ENCODE data around the gene FOXK1. TPM values are rescaled to one million over a fixed set of nuclear protein-coding genes. Genes with fewer than 3 reads are reported as not detected.

Gene FOXK1
- total and polyA plus RNA-seq, 7 donors = 1.8 to 47.1 (median 17.1) TPM

GRCh38 chr7:4788627-4789189 is 106.6 kb downstream of the FOXK1 start:
- H3K4me3 ChIP-seq = no peak overlapping the region
- peaks cover 27 to 79% (median 52%) of the 10 kb centered on the region in 4 donors for H3K36me3 ChIP-seq
- peak; percentile 67 for DNase-seq
- 95 to 97% methylated on average over 27 of the region's 27 CpGs for WGBS, 2 donors
- TF ChIP-seq POLR2AphosphoS5 (IDR thresholded peaks at IDR 0.05) = no peak
- no peak for TF ChIP-seq EP300 (IDR thresholded peaks at IDR 0.05)
- TF ChIP-seq, protein P1, sequence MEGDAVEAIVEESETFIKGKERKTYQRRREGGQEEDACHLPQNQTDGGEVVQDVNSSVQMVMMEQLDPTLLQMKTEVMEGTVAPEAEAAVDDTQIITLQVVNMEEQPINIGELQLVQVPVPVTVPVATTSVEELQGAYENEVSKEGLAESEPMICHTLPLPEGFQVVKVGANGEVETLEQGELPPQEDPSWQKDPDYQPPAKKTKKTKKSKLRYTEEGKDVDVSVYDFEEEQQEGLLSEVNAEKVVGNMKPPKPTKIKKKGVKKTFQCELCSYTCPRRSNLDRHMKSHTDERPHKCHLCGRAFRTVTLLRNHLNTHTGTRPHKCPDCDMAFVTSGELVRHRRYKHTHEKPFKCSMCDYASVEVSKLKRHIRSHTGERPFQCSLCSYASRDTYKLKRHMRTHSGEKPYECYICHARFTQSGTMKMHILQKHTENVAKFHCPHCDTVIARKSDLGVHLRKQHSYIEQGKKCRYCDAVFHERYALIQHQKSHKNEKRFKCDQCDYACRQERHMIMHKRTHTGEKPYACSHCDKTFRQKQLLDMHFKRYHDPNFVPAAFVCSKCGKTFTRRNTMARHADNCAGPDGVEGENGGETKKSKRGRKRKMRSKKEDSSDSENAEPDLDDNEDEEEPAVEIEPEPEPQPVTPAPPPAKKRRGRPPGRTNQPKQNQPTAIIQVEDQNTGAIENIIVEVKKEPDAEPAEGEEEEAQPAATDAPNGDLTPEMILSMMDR (IDR thresholded peaks at IDR 0.05) = no peak
- TF ChIP-seq POLR2A (IDR thresholded peaks at IDR 0.05) = no peak
- intact Hi-C loops (cut with DNase I) = no loop called here
- H3K27me3 ChIP-seq = no peaks in the 10 kb centered on the region
- H3K9me3 ChIP-seq = no peaks in the 10 kb centered on the region
- H3K4me1 ChIP-seq = peaks cover 0 to 17% (median 12%) of the 10 kb centered on the region in 4 donors
- H3K27ac ChIP-seq = no peak overlapping the region

GRCh38 chr7:4789194-4790077 is 107.3 kb downstream of the FOXK1 start:
- H3K4me1 ChIP-seq = peaks cover 0 to 17% (median 12%) of the 10 kb centered on the region in 4 donors
- intact Hi-C loops (cut with DNase I) = no loop called here
- H3K27me3 ChIP-seq = no peaks in the 10 kb centered on the region
- H3K36me3 ChIP-seq = peaks cover 27 to 72% (median 48%) of the 10 kb centered on the region in 4 donors
- no peak for TF ChIP-seq POLR2AphosphoS5 (IDR thresholded peaks at IDR 0.05)
- TF ChIP-seq, protein P1 (IDR thresholded peaks at IDR 0.05) = no peak
- TF ChIP-seq EP300 (IDR thresholded peaks at IDR 0.05) = no peak
- no peak for TF ChIP-seq POLR2A (IDR thresholded peaks at IDR 0.05)
- no peak for DNase-seq
- H3K4me3 ChIP-seq = no peak overlapping the region
- no peak overlapping the region for H3K27ac ChIP-seq
- H3K9me3 ChIP-seq = no peaks in the 10 kb centered on the region
- 93 to 94% methylated on average over 26 of the region's 26 CpGs for WGBS, 2 donors

DNA sequence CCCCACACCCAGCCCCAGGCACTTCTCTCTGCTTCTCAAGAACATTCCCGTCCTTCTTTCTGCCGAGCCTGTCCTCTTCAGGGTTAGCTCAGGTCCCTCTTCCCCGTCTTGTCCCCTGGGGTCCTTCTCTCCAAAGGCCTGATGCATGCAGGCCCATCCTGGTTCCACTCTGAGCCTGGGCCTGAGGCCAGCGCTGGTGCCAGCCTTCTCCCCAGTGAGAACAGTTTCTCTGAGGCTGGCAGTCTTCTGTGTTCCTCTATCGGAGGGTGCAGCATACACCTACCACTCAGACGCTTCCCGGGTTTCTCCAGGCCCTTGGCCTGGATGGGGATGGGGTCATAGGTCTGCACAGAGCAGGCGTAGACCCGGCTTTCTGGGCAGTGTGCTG is 108.0 kb downstream of the FOXK1 start:
- no peak for DNase-seq
- TF ChIP-seq POLR2AphosphoS5 (IDR thresholded peaks at IDR 0.05) (no peak), EP300 (IDR thresholded peaks at IDR 0.05) (no peak), POLR2A (IDR thresholded peaks at IDR 0.05) (no peak)
- TF ChIP-seq, protein P1 (IDR thresholded peaks at IDR 0.05) = no peak
- Histone ChIP-seq H3K27me3 (no peaks in the 10 kb centered on the region), H3K4me1 (peaks cover 0 to 17% (median 12%) of the 10 kb centered on the region in 4 donors), H3K27ac (no peak overlapping the region), H3K4me3 (no peak overlapping the region), H3K36me3 (peaks cover 27 to 66% (median 43%) of the 10 kb centered on the region in 4 donors), H3K9me3 (no peaks in the 10 kb centered on the region)
- 91 to 92% methylated on average over 9 of the region's 9 CpGs for WGBS, 2 donors
- intact Hi-C loops (cut with DNase I) = no loop called here

GRCh38 chr7:4790516-4790991 is 108.5 kb downstream of the FOXK1 start:
- Histone ChIP-seq H3K4me3 (no peak overlapping the region), H3K27me3 (no peaks in the 10 kb centered on the region), H3K9me3 (no peaks in the 10 kb centered on the region), H3K27ac (no peak overlapping the region), H3K36me3 (peaks cover 24 to 61% (median 39%) of the 10 kb centered on the region in 4 donors), H3K4me1 (peaks cover 0 to 17% (median 12%) of the 10 kb centered on the region in 4 donors)
- TF ChIP-seq POLR2AphosphoS5 (IDR thresholded peaks at IDR 0.05) = no peak
- TF ChIP-seq, protein P1 (IDR thresholded peaks at IDR 0.05) = no peak
- TF ChIP-seq EP300 (IDR thresholded peaks at IDR 0.05) = no peak
- TF ChIP-seq POLR2A (IDR thresholded peaks at IDR 0.05) = no peak
- no peak for DNase-seq
- intact Hi-C loops (cut with DNase I) = no loop called here
- 94 to 95% methylated on average over 24 of the region's 24 CpGs for WGBS, 2 donors

Data from sigmoid colon (tissue), 7 donors.